ENCODE data around the gene FOXJ1.
A peak's percentile ranks its signal among the peaks of the same experiment; 100 is the strongest.

The FOXJ1 gene

DNA sequence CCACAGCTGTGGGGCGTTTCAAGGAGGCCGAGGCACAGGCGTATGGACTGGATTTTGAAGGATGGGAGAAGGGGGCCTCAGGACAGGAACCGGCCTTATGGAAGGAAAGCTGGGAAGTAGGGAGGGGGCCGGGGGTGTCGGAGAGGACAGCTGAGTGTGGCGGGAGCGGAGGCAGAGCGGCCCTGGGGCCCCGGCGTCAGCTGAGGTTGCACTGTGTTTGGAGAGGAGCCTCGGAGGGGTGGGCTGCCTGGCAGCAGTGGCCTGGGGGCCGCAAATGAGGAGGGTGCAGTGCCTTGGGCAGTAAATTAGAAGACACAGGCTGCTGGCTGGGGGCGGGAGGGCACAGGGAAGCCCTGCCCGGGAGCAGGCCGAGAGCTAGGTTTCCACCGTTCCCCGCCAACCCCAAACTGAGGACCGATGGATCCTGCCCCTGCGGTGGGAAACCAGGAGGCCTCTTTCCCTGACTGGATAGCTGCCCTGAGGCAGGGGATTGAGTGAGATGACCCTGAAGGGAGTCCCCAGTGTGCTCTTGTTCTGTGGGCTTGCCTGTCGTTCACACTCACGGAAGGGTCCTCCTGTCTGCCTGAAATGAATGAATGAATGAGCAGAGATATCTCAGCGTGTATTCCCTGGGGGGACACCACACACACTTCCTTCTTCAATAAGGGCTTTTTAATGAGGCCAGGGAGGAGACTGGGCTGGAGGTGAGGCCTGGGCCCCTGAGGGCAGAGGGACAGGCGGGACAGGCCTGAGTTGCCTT is 18.4 kb downstream of the FOXJ1 start:
- TF ChIP-seq, protein P1, sequence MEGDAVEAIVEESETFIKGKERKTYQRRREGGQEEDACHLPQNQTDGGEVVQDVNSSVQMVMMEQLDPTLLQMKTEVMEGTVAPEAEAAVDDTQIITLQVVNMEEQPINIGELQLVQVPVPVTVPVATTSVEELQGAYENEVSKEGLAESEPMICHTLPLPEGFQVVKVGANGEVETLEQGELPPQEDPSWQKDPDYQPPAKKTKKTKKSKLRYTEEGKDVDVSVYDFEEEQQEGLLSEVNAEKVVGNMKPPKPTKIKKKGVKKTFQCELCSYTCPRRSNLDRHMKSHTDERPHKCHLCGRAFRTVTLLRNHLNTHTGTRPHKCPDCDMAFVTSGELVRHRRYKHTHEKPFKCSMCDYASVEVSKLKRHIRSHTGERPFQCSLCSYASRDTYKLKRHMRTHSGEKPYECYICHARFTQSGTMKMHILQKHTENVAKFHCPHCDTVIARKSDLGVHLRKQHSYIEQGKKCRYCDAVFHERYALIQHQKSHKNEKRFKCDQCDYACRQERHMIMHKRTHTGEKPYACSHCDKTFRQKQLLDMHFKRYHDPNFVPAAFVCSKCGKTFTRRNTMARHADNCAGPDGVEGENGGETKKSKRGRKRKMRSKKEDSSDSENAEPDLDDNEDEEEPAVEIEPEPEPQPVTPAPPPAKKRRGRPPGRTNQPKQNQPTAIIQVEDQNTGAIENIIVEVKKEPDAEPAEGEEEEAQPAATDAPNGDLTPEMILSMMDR (IDR thresholded peaks at IDR 0.05; ENCODE audit: low read depth, low read length, missing control alignments): no peak
- DNase-seq (ENCODE audit: low read depth): no peak

DNA sequence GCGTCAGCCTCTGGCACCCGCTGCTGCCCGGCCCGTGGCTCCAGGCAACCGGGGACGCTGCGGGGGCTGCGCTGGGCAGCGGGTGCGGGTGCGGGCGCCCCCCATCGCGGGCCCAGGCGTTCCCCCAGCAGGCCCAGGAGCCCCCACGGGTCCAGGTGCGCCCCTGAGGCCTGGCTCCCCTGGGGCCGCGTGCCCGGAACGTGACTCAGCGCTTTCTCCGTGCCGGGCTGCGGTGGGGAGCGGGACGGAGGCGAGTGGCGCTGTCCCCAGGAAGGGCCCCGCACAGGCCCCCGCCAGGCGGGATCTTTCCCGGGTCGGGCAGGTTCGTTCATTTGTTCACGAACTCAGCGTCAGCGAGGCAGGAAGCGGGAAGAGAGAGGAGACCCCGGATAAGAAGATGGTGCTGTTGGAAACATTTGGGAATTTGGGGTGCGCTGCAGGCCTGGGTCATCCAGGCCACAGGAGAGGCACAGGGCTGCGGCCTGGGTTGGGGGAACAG is 19.1 kb downstream of the FOXJ1 start:
- no peak for DNase-seq (ENCODE audit: low read depth)
- peak overlapping the region; percentile 47 for H3K4me3 ChIP-seq (ENCODE audit: low read depth, low read length)
- TF ChIP-seq, protein P1 (IDR thresholded peaks at IDR 0.05; ENCODE audit: low read depth, low read length, missing control alignments): no peak

More for the DNA sequence above, 18.4 kb downstream of the FOXJ1 start:
- H3K4me3 ChIP-seq (ENCODE audit: low read depth, low read length): no peak overlapping the region

DNA sequence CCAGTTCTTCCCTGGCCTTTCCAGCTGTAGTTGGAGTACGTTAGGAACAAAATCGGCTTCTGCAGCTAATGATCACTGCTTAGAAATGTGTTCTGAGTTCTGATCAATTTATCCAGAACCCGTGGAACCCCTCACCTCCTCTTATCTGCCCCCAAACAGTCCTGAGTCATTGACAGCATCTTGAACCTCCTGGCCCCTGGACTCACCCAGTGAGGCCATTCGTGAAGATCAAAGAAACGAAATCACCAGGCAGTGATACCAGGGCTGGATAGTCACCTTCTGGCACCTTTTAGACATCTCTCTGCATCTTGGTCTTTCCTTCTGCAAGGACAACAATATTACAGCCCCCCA is 20.4 kb downstream of the FOXJ1 start:
- no peak overlapping the region for H3K4me3 ChIP-seq (ENCODE audit: low read depth, low read length)
- TF ChIP-seq, protein P1 (IDR thresholded peaks at IDR 0.05; ENCODE audit: low read depth, low read length, missing control alignments): no peak
- no peak for DNase-seq (ENCODE audit: low read depth)

DNA sequence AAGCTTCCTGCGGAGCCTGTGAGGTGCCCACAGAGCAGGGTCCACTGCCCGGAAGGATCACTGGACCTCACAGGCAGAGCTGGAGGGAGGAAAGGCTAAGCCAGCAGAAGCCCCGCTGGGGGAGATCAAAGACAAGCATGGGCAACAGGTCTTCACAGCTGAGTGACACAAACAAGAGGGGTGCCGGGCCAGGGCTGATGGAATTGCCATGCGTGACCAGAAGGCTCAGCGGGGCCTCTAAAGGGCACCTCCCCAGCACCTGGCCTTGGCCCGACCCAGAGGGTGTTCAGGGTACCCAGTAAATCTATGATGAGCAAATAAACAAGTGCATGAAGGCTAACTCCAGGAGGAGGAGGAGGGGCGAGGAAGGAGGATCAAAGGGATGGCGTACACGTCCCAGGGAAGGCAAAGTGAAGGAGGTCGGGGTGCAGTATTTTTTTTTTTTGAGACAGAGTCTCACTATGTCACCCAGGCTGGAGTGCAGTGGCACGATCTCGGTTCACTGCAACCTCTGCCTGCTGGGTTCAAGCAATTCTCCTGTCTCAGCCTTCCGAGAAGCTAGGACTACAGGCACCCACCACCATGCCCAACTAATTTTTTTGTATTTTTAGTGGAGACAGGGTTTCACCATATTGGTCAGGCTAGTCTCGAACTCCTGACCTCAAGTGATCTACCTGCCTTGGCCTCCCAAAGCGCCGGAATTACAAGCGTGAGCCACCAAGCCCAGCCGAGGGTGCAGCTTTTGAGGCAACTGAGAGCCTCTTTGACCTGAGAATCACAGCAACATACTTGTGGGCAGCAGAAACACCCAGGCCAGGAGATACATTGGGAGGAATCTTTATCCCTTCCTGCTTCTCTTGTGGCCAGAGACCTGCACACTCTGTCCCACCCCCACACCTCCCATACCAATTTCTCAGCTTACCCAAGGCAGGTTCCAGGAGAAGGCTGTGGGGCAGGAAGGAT is 21.4 kb downstream of the FOXJ1 start:
- TF ChIP-seq, protein P1 (IDR thresholded peaks at IDR 0.05; ENCODE audit: low read depth, low read length, missing control alignments): no peak
- no peak overlapping the region for H3K4me3 ChIP-seq (ENCODE audit: low read depth, low read length)
- no peak for DNase-seq (ENCODE audit: low read depth)

DNA sequence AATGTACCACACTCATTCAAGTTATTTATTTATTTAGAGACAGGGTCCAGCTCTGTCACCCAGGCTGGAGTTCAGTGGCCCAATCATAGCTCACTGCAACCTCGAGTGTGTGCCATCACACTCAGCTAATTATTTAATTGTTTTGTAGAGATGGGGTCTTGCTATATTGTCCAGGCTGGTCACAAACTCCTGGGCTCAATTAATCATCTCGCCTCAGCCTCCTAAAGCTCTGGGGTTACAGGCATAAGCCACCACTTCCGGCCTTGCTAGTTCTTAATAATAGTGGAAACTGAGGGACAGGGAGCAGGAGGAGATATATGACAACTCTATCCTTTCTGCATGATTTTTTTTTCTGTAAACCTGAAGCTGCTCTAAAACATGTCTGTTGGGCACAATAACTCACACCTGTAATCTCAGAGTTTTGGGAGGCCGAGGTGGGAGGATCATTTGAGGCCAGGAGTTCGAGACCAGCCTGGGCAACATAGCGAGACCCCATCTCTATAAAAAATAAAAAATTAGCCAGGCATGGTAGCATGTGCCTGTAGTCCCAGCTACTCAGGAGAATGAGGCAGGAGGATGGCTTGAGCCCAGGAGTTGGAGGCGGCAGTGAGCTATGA is 25.8 kb downstream of the FOXJ1 start:
- TF ChIP-seq, protein P1 (IDR thresholded peaks at IDR 0.05; ENCODE audit: low read depth, low read length, missing control alignments): no peak
- no peak for DNase-seq (ENCODE audit: low read depth)
- H3K4me3 ChIP-seq (ENCODE audit: low read depth, low read length): no peak overlapping the region

DNA sequence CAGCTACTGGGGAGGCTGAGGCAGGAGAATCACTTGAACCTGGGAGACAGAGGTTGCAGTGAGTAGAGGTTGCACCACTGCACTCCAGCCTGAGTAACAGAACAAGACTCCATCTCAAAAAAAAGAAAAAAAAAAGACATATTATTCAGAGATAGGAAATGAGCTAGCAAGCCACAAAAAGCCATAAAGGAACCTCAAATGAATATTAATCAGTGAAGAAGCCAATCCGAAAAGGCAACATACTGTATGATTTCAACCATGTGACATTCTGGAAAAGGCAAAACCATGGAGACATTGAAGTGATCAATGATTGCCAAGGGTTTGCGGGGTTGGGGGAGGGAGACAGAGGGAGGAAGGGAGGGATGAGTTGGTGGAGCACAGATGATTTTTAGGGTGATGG is 29.1 kb downstream of the FOXJ1 start:
- no peak overlapping the region for H3K4me3 ChIP-seq (ENCODE audit: low read depth, low read length)
- DNase-seq (ENCODE audit: low read depth): no peak
- TF ChIP-seq, protein P1 (IDR thresholded peaks at IDR 0.05; ENCODE audit: low read depth, low read length, missing control alignments): no peak
